SU-DHL-6 (cell line): ENCODE measurements around the gene PLPPR2.

Source experiments
- H2AFZ ChIP-seq: fragments of 200-600 bp; sonication (generic); 2 replicates; pipeline ENCODE4 v1.6.1; 2014; ENCODE audit warnings: low read depth, mild to moderate bottlenecking, moderate library complexity, mixed read lengths, antibody characterized with exemption, low read length; ENCODE audit not compliant: severe bottlenecking
- H3F3A ChIP-seq: fragments of 200-600 bp; shearing (Covaris generic); 2 replicates; pipeline ENCODE4 v1.6.0; 2016; ENCODE audit warnings: antibody characterized with exemption, mild to moderate bottlenecking; ENCODE audit not compliant: insufficient read depth
- H3K27ac ChIP-seq: fragments of 200-600 bp; sonication (generic); 2 replicates; pipeline ENCODE4 v1.5.1; 2016; ENCODE audit warnings: low read depth, mild to moderate bottlenecking, low read length, moderate library complexity, mixed read lengths
- H3K27me3 ChIP-seq: fragments of 200-600 bp; sonication (generic), shearing (Covaris generic); 2 replicates; pipeline ENCODE4 v1.6.0; 2014; ENCODE audit warnings: mild to moderate bottlenecking, low read length
- H3K36me3 ChIP-seq: fragments of 200-600 bp; sonication (generic); 2 replicates; pipeline ENCODE4 v1.6.1; 2014; ENCODE audit warnings: mild to moderate bottlenecking, low read length, mixed read lengths
- H3K4me2 ChIP-seq: fragments of 300-600, 200-600 bp; shearing (Covaris generic), sonication (generic); 2 replicates; pipeline ENCODE4 v1.6.0; 2014; ENCODE audit warnings: low read length, low read depth, mild to moderate bottlenecking; ENCODE audit not compliant: poor library complexity, severe bottlenecking
- H3K4me3 ChIP-seq: fragments of 200-600 bp; sonication (generic); 2 replicates; pipeline ENCODE4 v1.5.1; 2014; ENCODE audit warnings: antibody characterized with exemption, low read length, mild to moderate bottlenecking, mixed read lengths; ENCODE audit not compliant: insufficient read depth, poor library complexity, severe bottlenecking
- H3K79me2 ChIP-seq: fragments of 200-600 bp; sonication (generic); 2 replicates; pipeline ENCODE4 v1.6.1; 2014; ENCODE audit warnings: mild to moderate bottlenecking, low read length, moderate library complexity; ENCODE audit not compliant: insufficient read depth
- H3K9ac ChIP-seq: fragments of 200-600 bp; sonication (generic); 2 replicates; pipeline ENCODE4 v1.7.0; 2014; ENCODE audit warnings: mild to moderate bottlenecking, low read length
- H3K9me2 ChIP-seq: fragments of 200-600 bp; sonication (generic); replicated peaks from 2 replicates; pipeline ENCODE4 v1.6.1; 2014; ENCODE audit warnings: low read length; ENCODE audit not compliant: insufficient read depth
- H3K9me3 ChIP-seq: fragments of 200-600 bp; sonication (generic); 2 replicates; pipeline ENCODE4 v1.6.1; 2014; ENCODE audit warnings: low read length, mixed read lengths; ENCODE audit not compliant: insufficient read depth
- H4K20me1 ChIP-seq: fragments of 200-600 bp; sonication (generic); 2 replicates; pipeline ENCODE4 v1.6.1; 2014; ENCODE audit warnings: low read depth, mild to moderate bottlenecking, antibody characterized with exemption, low read length, moderate library complexity, mixed read lengths
- EZH2phosphoT487 ChIP-seq: fragments of 200-600 bp; sonication (generic), shearing (Covaris generic); conservative IDR thresholded peaks from 2 replicates; pipeline ENCODE4 v1.6.1; 2018; ENCODE audit warnings: mild to moderate bottlenecking, antibody characterized with exemption, low read length, moderate library complexity, mixed read lengths
- TF ChIP-seq, protein P1 (sequence below): fragments of 200-600 bp; sonication (generic); IDR thresholded peaks from one replicate; pipeline ENCODE4 v1.5.1; 2017; ENCODE audit warnings: antibody characterized with exemption, mild to moderate bottlenecking, low read length, moderate library complexity; ENCODE audit not compliant: insufficient read depth, poor library complexity, severe bottlenecking

Gene PLPPR2

DNA sequence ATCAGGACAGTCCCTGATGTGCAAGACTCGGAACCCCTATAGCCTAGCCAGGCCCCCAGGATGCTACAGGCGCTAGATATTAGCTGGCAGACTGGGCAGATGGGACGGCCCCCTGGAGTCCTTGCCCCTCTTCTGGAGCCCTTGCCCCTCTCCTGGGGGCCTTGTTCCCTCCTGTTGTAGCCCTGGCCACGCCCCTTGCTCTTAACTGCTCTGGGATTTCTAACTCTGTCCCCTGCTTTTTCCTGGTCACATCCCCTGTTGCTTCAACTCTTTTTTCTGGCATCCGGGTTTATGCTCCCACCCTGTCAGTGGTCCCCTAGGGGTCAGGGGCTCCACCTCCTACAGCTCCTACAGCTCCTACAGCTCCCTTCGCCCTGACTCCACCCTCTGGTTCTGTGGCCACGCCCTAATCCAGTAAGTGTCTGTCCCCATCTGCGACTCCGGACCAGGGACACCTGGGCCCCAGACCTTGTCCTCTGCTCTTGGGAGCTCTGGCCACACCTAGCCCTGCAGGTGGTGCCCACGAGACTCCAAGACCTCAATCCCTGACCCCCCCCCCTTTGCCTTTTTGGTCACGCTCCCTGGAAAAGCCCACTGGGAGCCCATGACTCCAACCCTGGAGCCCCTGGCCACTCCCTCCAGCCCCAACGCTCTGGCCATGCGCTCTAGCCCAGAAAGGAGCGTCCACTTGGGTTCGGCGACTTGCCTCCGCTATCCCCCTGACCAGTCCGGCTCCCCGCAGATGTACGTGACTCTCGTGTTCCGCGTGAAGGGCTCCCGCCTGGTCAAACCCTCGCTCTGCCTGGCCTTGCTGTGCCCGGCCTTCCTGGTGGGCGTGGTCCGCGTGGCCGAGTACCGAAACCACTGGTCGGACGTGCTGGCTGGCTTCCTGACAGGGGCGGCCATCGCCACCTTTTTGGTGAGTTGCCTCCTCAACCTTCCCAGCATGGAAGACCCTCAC lies 6.8 kb downstream of the PLPPR2 start:
- Histone ChIP-seq H3K9me3 (no peaks in the 10 kb centered on the region), H3K79me2 (no peaks in the 10 kb centered on the region), H3K27ac (no peak overlapping the region), H3K4me2 (no peak overlapping the region), H3K27me3 (no peaks in the 10 kb centered on the region), H3K4me3 (no peak overlapping the region), H2AFZ (no peak overlapping the region), H3K9ac (no peak overlapping the region), H4K20me1 (no peaks in the 10 kb centered on the region), H3K36me3 (no peaks in the 10 kb centered on the region), H3F3A (no peaks in the 10 kb centered on the region), H3K9me2 (no peaks in the 10 kb centered on the region)
- TF ChIP-seq, protein P1, sequence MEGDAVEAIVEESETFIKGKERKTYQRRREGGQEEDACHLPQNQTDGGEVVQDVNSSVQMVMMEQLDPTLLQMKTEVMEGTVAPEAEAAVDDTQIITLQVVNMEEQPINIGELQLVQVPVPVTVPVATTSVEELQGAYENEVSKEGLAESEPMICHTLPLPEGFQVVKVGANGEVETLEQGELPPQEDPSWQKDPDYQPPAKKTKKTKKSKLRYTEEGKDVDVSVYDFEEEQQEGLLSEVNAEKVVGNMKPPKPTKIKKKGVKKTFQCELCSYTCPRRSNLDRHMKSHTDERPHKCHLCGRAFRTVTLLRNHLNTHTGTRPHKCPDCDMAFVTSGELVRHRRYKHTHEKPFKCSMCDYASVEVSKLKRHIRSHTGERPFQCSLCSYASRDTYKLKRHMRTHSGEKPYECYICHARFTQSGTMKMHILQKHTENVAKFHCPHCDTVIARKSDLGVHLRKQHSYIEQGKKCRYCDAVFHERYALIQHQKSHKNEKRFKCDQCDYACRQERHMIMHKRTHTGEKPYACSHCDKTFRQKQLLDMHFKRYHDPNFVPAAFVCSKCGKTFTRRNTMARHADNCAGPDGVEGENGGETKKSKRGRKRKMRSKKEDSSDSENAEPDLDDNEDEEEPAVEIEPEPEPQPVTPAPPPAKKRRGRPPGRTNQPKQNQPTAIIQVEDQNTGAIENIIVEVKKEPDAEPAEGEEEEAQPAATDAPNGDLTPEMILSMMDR, result no peak
- no peak for TF ChIP-seq EZH2phosphoT487

DNA sequence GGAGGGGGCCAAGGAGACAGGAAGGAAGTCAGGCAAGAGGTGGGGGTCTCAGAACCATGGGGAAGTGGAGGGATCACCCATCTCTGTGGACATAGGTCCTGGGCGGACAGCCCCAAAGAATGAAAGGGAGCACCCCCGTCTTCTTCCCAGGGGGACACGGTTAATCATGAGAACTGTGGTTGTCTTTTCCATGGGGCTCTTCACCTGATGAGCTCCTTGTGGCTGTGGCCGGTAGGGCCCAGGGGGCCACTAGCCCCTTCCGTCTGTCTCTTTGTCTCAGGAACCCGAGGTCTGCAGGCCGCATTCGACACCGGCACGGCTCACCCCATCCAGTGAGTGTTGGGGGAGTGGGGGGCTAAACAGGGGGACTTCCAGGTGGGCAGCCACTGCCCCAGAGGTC lies 8.6 kb downstream of the PLPPR2 start:
- Histone ChIP-seq H3F3A (no peaks in the 10 kb centered on the region), H3K27ac (no peak overlapping the region)
- TF ChIP-seq EZH2phosphoT487, result no peak
- TF ChIP-seq, protein P1, result no peak

DNA sequence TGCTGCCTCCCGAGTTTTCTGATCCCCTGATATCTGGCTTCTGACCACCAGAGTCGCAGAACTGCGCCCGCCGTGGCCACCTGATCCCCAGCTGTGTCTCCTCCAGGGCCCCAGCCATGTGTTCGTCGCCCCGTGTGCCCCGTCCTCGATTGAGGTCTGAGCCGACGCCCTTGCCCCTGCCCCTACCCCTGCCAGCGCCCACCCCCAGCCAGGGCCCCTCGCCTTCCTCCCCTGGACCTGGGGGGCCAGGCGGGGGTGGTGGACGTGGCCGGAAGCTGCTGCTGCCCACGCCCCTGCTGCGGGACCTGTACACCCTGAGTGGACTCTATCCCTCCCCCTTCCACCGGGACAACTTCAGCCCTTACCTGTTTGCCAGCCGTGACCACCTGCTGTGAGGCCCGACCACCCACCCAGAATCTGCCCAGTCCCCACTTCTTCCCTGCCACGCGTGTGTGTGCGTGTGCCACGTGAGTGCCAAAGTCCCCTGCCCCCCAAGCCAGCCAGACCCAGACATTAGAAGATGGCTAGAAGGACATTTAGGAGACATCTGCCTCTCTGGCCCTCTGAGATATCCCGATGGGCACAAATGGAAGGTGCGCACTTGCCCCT lies 9.2 kb downstream of the PLPPR2 start:
- Histone ChIP-seq H3K27me3 (no peaks in the 10 kb centered on the region), H3F3A (no peaks in the 10 kb centered on the region), H3K4me3 (no peak overlapping the region), H3K36me3 (no peaks in the 10 kb centered on the region), H3K4me2 (no peak overlapping the region), H2AFZ (no peak overlapping the region), H3K9me2 (no peaks in the 10 kb centered on the region), H4K20me1 (no peaks in the 10 kb centered on the region), H3K79me2 (no peaks in the 10 kb centered on the region), H3K27ac (no peak overlapping the region), H3K9me3 (no peaks in the 10 kb centered on the region), H3K9ac (no peak overlapping the region)
- TF ChIP-seq, protein P1, result no peak
- TF ChIP-seq EZH2phosphoT487, result no peak

More for the DNA sequence above, 8.6 kb downstream of the PLPPR2 start:
- Histone ChIP-seq H3K27me3 (no peaks in the 10 kb centered on the region), H3K4me3 (no peak overlapping the region), H3K79me2 (no peaks in the 10 kb centered on the region), H4K20me1 (no peaks in the 10 kb centered on the region), H3K9me3 (no peaks in the 10 kb centered on the region), H3K9ac (no peak overlapping the region), H3K36me3 (no peaks in the 10 kb centered on the region), H3K9me2 (no peaks in the 10 kb centered on the region), H2AFZ (no peak overlapping the region), H3K4me2 (no peak overlapping the region)
